Transverse colon (tissue), 4 donors: ENCODE measurements around the gene TUB. TPM values are rescaled to one million over a fixed set of nuclear protein-coding genes. Genes with fewer than 3 reads are reported as not detected.

Experiments
- DNase-seq: peaks from one replicate; pipeline ENCODE4 v3.0.0-alpha.2; 2019
- H3K27ac ChIP-seq, 4 donors: fragments of 200-600 bp; sonication (generic); 2 replicates each; pipeline ENCODE4 v1.5.1; 2016 to 2018; ENCODE audit warnings: inconsistent platforms in 4 of 4
- H3K27me3 ChIP-seq: fragments of 200-600 bp; sonication (generic); 2 replicates; pipeline ENCODE4 v1.5.1; 2017; ENCODE audit warnings: inconsistent platforms
- H3K36me3 ChIP-seq, 4 donors: fragments of 200-600 bp; sonication (generic); 2 replicates each; pipeline ENCODE4 v1.5.1; 2017 to 2019; ENCODE audit warnings: inconsistent platforms in 4 of 4
- H3K4me1 ChIP-seq, 4 donors: fragments of 200-600 bp; sonication (generic); 2 replicates each; pipeline ENCODE4 v1.5.1; 2017 to 2020; ENCODE audit warnings: inconsistent platforms in 4 of 4
- H3K4me3 ChIP-seq, 4 donors: fragments of 200-600 bp; sonication (generic); 1 replicate in 1 of 4; 2 replicates in 3 of 4; pipeline versions ENCODE4 v1.5.1 to v1.6.1; 2017 to 2019; ENCODE audit warnings: inconsistent platforms in 4 of 4
- H3K9me3 ChIP-seq, 2 donors: fragments of 200-600 bp; sonication (generic); 2 replicates each; pipeline ENCODE4 v1.5.1; 2017 to 2019; ENCODE audit warnings: inconsistent platforms in 2 of 2
- EP300 ChIP-seq: sonication (generic); formaldehyde crosslinking; IDR thresholded peaks from one replicate; pipeline ENCODE4 v1.6.1; 2017; ENCODE audit warnings: antibody characterized with exemption, low read depth
- POLR2A ChIP-seq: fragments of 450-650 bp; IDR thresholded peaks from one replicate; pipeline ENCODE4 v1.6.1; 2016; ENCODE audit warnings: antibody characterized with exemption, mild to moderate bottlenecking, moderate library complexity
- POLR2AphosphoS5 ChIP-seq, 3 donors: sonication (generic); formaldehyde crosslinking; IDR thresholded peaks; one replicate each; pipeline ENCODE4 v1.6.1; 2016; ENCODE audit warnings: antibody characterized with exemption in 3 of 3
- WGBS, 2 donors: methylation state at CpG; one replicate each; pipeline ENCODE4 v1.1.5; 2018; ENCODE audit warnings: low coverage in 1 of 2; 5-methylcytosine and 5-hydroxymethylcytosine counted together
- in situ Hi-C, 4 donors: fragments of 200-750 bp; cut with MboI; loops; one replicate each; pipeline versions ENCODE4 v1.15.0 to v1.15.1; 2017; ENCODE audit warnings: low sequenced_read_pairs in 3 of 4, low pct_ligation_motif_present in 1 of 4, low pct_unique_long_range_greater_than_20kb in 1 of 4
- intact Hi-C: fragments of 100-400 bp; cut with DNase I; formaldehyde crosslinking; loops from one replicate; pipeline ENCODE4 v1.15.1; 2023; ENCODE audit warnings: low total_unique reads
- total RNA-seq, 4 donors: library from RNA; depleted of rRNA; stranded (reverse); fragments of >200 nt; gene quantifications; one replicate each; pipeline ENCODE4 v1.1.0, GENCODE V29; 2016
- TF ChIP-seq, protein P1 (sequence below), 5 experiments: fragments of 200-600 bp in 3 of 5; fragments of 450-650 bp in 2 of 5; sonication (generic) in 3 of 5; IDR thresholded peaks; 1 replicate in 2 of 5; 2 replicates in 3 of 5; pipeline ENCODE4 v1.5.1; 2016 to 2017; ENCODE audit warnings: antibody characterized with exemption in 5 of 5, inconsistent platforms in 3 of 5, mild to moderate bottlenecking in 2 of 5, moderate library complexity in 1 of 5

Gene TUB
- total RNA-seq, 4 donors from 2014 or later, result 1.00 to 7.1 (median 2.6) TPM

- Histone ChIP-seq H3K27ac (no peak overlapping the region), H3K27me3 (no peaks in the 10 kb centered on the region), H3K36me3 (no peaks in the 10 kb centered on the region), H3K9me3 (no peaks in the 10 kb centered on the region), H3K4me3 (no peak overlapping the region), H3K4me1 (peaks cover 0 to 10% (median 0%) of the 10 kb centered on the region in 4 donors)
- in situ Hi-C loops (loop anchor here (10.0 to 25.0 kb wide), 3 partner anchors 64 to 211 kb away; no protein-coding TSS in a partner anchor), intact Hi-C loops (loop anchor here (5.0 kb wide), 2 partner anchors 66 to 96 kb away; no protein-coding TSS in a partner anchor)
- TF ChIP-seq, protein P1, sequence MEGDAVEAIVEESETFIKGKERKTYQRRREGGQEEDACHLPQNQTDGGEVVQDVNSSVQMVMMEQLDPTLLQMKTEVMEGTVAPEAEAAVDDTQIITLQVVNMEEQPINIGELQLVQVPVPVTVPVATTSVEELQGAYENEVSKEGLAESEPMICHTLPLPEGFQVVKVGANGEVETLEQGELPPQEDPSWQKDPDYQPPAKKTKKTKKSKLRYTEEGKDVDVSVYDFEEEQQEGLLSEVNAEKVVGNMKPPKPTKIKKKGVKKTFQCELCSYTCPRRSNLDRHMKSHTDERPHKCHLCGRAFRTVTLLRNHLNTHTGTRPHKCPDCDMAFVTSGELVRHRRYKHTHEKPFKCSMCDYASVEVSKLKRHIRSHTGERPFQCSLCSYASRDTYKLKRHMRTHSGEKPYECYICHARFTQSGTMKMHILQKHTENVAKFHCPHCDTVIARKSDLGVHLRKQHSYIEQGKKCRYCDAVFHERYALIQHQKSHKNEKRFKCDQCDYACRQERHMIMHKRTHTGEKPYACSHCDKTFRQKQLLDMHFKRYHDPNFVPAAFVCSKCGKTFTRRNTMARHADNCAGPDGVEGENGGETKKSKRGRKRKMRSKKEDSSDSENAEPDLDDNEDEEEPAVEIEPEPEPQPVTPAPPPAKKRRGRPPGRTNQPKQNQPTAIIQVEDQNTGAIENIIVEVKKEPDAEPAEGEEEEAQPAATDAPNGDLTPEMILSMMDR (IDR thresholded peaks at IDR 0.05), result no peak
- no peak for TF ChIP-seq EP300
- TF ChIP-seq POLR2AphosphoS5 (IDR thresholded peaks at IDR 0.05), result no peak
- no peak for TF ChIP-seq POLR2A
- 61% methylated on average over 4 of the region's 4 CpGs; no CpG with 5 or more reads in 1 of the 2 donors for WGBS, 2 donors
- no peak for DNase-seq
These were observed 17.4 kb downstream of the TUB start for GRCh38 chr11:8098361-8098760.

DNA sequence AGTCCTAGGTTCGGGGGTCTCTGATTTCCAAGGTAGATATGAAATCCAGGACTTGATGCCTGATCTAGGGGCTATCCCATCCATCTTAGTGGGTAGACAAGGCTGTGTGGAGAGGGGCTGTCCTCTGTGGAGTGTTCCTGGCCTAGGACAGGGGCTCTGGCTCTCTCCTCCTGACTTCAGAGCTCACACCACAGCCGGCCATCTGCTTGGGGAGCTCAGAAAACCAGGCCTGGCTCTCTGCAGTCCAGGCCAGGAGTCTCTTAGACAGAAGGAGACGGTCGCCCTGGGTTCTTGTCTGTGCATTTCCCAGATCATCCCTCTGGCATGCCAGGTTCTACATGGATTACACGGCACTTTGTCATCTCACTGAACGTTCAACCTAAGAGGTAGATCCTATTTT is 17.9 kb downstream of the TUB start:
- H3K36me3 ChIP-seq, result no peaks in the 10 kb centered on the region
- no peaks in the 10 kb centered on the region for H3K9me3 ChIP-seq
- TF ChIP-seq POLR2AphosphoS5 (IDR thresholded peaks at IDR 0.05) (no peak), EP300 (no peak), POLR2A (no peak)
- TF ChIP-seq, protein P1 (IDR thresholded peaks at IDR 0.05), result no peak
- no peak overlapping the region for H3K4me3 ChIP-seq
- in situ Hi-C loops (loop anchor here (10.0 to 25.0 kb wide), 3 partner anchors 64 to 212 kb away; no protein-coding TSS in a partner anchor), intact Hi-C loops (loop anchor here (5.0 kb wide), 2 partner anchors 67 to 97 kb away; no protein-coding TSS in a partner anchor)
- DNase-seq, result no peak
- no peak overlapping the region for H3K27ac ChIP-seq
- peaks cover 0 to 5% (median 0%) of the 10 kb centered on the region in 4 donors for H3K4me1 ChIP-seq
- no peaks in the 10 kb centered on the region for H3K27me3 ChIP-seq
- WGBS, 2 donors, result 75 to 100% methylated on average over 1 to 6 of the region's 6 CpGs

GRCh38 chr11:8099291-8099899 is 18.4 kb downstream of the TUB start:
- intact Hi-C loops (loop anchor here (5.0 kb wide), 2 partner anchors 67 to 97 kb away; no protein-coding TSS in a partner anchor), in situ Hi-C loops (loop anchor here (10.0 to 25.0 kb wide), 3 partner anchors 65 to 212 kb away; no protein-coding TSS in a partner anchor)
- DNase-seq, result peak; percentile 82
- no peaks in the 10 kb centered on the region for H3K27me3 ChIP-seq
- H3K4me3 ChIP-seq, result no peak overlapping the region
- no peaks in the 10 kb centered on the region for H3K4me1 ChIP-seq
- H3K9me3 ChIP-seq, result no peaks in the 10 kb centered on the region
- no peak overlapping the region for H3K27ac ChIP-seq
- TF ChIP-seq, protein P1 (IDR thresholded peaks at IDR 0.05), result peak; percentile 66 to 77 (median 74)
- TF ChIP-seq EP300, result no peak
- no peaks in the 10 kb centered on the region for H3K36me3 ChIP-seq
- 43 to 55% methylated on average over 2 to 3 of the region's 3 CpGs for WGBS, 2 donors

DNA sequence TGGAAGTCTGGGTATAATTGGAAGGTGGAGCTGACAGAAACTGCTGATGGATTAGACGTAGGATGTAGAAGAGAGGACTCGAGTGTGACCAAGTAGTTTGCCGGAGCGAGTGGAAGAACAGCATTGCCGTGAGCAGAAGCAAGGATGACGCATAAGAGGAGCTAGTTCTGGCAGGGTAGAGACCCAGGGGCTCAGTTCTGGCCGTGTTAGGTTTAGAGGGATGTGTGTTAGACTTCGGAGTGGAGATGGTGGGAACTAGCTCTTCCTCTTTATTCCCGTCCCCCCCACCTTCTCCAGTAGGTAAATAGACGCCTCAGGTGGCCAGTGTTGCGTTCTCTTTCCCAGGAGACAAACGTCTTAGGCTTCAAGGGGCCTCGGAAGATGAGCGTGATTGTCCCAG is 19.1 kb downstream of the TUB start:
- TF ChIP-seq EP300 (no peak), POLR2AphosphoS5 (IDR thresholded peaks at IDR 0.05) (no peak), POLR2A (no peak)
- TF ChIP-seq, protein P1 (IDR thresholded peaks at IDR 0.05), result no peak
- H3K4me3 ChIP-seq, result no peak overlapping the region
- 91 to 100% methylated on average over 6 to 14 of the region's 14 CpGs for WGBS, 2 donors
- no peaks in the 10 kb centered on the region for H3K27me3 ChIP-seq
- intact Hi-C loops, result no loop called here
- H3K9me3 ChIP-seq, result no peaks in the 10 kb centered on the region
- no peaks in the 10 kb centered on the region for H3K4me1 ChIP-seq
- DNase-seq, result no peak
- in situ Hi-C loops, result loop anchor here in 1 of 4 donors (5.0 kb wide), 1 partner anchor 68 kb away; no protein-coding TSS in a partner anchor
- no peak overlapping the region for H3K27ac ChIP-seq
- no peaks in the 10 kb centered on the region for H3K36me3 ChIP-seq
